Activated naive CD4-positive, alpha-beta T cell treated with anti-CD3 and anti-CD28 coated beads, Interleukin-2, amount 10 ng/mL, durations not matched to agents 7 days and 5 days (primary cell): ENCODE measurements around the gene TMPRSS13.

Source experiments
- CTCF ChIA-PET: fragments of 350-600 bp; sonication (Branson Sonifier 250); formaldehyde crosslinking; loops from one replicate; lab custom pipeline; 2021; ENCODE audit warnings: antibody characterized with exemption; lab: Charles Lee
- DNase-seq: peaks from one replicate; pipeline ENCODE4 v3.0.0-alpha.2; 2020
- H3K27ac Mint-ChIP-seq: one replicate; pipeline ENCODE4 v1.8.0; 2021; ENCODE audit warnings: mild to moderate bottlenecking, moderate library complexity, mixed read lengths
- H3K27me3 Mint-ChIP-seq: one replicate; pipeline ENCODE4 v1.8.0; 2021; ENCODE audit warnings: mild to moderate bottlenecking, mixed read lengths
- H3K36me3 Mint-ChIP-seq: one replicate; pipeline ENCODE4 v1.8.0; 2021; ENCODE audit warnings: mixed read lengths
- H3K4me1 Mint-ChIP-seq: one replicate; pipeline ENCODE4 v1.8.0; 2021; ENCODE audit warnings: mixed read lengths
- H3K4me3 Mint-ChIP-seq: one replicate; pipeline ENCODE4 v1.8.0; 2021; ENCODE audit warnings: mild to moderate bottlenecking, moderate library complexity, mixed read lengths
- H3K9me3 Mint-ChIP-seq: one replicate; pipeline ENCODE4 v1.8.0; 2021; ENCODE audit warnings: mixed read lengths

The TMPRSS13 gene

DNA sequence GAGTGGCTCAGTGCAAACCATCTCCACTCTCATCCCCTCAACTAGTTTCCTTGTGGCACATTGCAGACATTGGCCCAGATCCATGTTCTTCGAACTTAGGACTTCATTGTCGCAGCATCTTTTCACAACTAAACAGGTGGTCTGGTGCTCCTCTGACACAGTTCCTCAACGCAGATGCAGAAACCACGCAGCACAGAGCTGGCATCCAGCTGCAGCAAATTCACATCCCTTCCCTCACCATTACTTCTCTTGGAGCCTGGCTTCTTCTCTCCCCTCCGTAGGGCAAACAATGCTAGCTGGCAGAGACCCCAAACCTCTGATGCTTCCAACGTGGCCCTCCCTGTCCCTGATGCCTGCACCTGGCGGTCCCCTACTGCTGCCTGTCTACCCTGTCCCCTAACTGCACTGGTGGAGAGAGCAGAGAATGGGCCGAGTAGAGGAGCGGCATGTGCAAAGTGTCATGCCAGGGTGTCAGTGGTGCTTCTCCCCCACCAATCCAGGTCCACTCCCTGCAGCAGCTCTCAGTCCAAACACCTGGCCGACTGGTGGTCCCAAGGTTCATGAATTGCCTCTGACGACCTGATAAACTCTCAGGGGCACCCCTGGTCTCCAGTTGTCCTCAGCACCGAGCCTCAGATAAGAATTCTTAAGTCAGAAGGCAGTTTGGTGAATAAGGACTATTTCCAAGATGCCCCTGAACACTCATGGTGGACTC, 18.1 kb downstream of the TMPRSS13 start:
- CTCF ChIA-PET, result interaction anchor here (0.8 to 1.7 kb wide), 4 partner anchors 10 to 36 kb away, joined by 3 to 6 read pairs (median 3); no protein-coding TSS in a partner anchor
- Mint-ChIP-seq H3K27me3 (peaks cover 39% of the 10 kb centered on the region), H3K4me1 (peaks cover 8% of the 10 kb centered on the region), H3K9me3 (no peaks in the 10 kb centered on the region), H3K36me3 (no peaks in the 10 kb centered on the region), H3K4me3 (no peak overlapping the region), H3K27ac (no peak overlapping the region)
- peak; percentile 4 for DNase-seq

DNA sequence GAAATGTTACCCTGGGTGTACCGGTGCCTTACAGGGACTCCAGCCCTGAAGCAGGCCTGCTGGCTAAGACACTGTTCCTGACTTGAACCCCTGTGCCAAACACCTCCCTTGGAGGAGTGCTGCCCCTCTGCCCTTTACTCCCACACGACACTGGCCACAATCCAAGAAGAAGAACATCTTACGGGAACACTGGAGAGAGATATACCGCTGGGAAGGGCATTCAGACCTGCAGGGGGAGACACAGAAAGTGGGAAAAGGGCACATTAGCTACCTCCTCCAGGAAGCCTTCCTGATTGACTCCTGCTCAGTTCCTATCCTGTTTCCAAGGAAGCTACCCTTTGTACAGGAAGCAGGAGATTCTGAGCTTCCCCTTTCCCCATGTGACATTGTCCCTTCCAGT, 18.7 kb downstream of the TMPRSS13 start:
- peaks cover 39% of the 10 kb centered on the region for H3K27me3 Mint-ChIP-seq
- no peak overlapping the region for H3K4me3 Mint-ChIP-seq
- no peaks in the 10 kb centered on the region for H3K9me3 Mint-ChIP-seq
- no peak overlapping the region for H3K27ac Mint-ChIP-seq
- DNase-seq, result no peak
- peaks cover 8% of the 10 kb centered on the region for H3K4me1 Mint-ChIP-seq
- no peaks in the 10 kb centered on the region for H3K36me3 Mint-ChIP-seq
- CTCF ChIA-PET, result interaction anchor here (1.2 to 1.7 kb wide), 2 partner anchors 9 to 37 kb away, joined by 3 read pairs; no protein-coding TSS in a partner anchor

GRCh38 chr11:117909611-117910382, 19.4 kb downstream of the TMPRSS13 start:
- H3K36me3 Mint-ChIP-seq, result no peaks in the 10 kb centered on the region
- H3K27ac Mint-ChIP-seq, result no peak overlapping the region
- CTCF ChIA-PET, result interaction anchor here (1.2 to 1.7 kb wide), 2 partner anchors 8 to 37 kb away, joined by 3 read pairs; no protein-coding TSS in a partner anchor
- H3K4me1 Mint-ChIP-seq, result peaks cover 8% of the 10 kb centered on the region
- peaks cover 33% of the 10 kb centered on the region for H3K27me3 Mint-ChIP-seq
- H3K4me3 Mint-ChIP-seq, result no peak overlapping the region
- no peaks in the 10 kb centered on the region for H3K9me3 Mint-ChIP-seq
- peak; percentile 15 for DNase-seq

GRCh38 chr11:117908959-117909610, 20.1 kb downstream of the TMPRSS13 start:
- peak; percentile 15 for DNase-seq
- no peak overlapping the region for H3K27ac Mint-ChIP-seq
- peaks cover 8% of the 10 kb centered on the region for H3K4me1 Mint-ChIP-seq
- CTCF ChIA-PET, result interaction anchor here (1.4 to 2.0 kb wide), 2 partner anchors 38 to 87 kb away, joined by 5 to 9 read pairs; no protein-coding TSS in a partner anchor
- no peaks in the 10 kb centered on the region for H3K9me3 Mint-ChIP-seq
- H3K27me3 Mint-ChIP-seq, result peaks cover 31% of the 10 kb centered on the region
- no peaks in the 10 kb centered on the region for H3K36me3 Mint-ChIP-seq
- no peak overlapping the region for H3K4me3 Mint-ChIP-seq

GRCh38 chr11:117908109-117908895, 20.9 kb downstream of the TMPRSS13 start:
- Mint-ChIP-seq H3K4me1 (peaks cover 8% of the 10 kb centered on the region), H3K36me3 (no peaks in the 10 kb centered on the region), H3K9me3 (no peaks in the 10 kb centered on the region), H3K27me3 (peaks cover 30% of the 10 kb centered on the region), H3K4me3 (no peak overlapping the region), H3K27ac (no peak overlapping the region)
- DNase-seq, result peak; percentile 15
- CTCF ChIA-PET, result interaction anchor here (1.4 to 2.0 kb wide), 2 partner anchors 38 to 86 kb away, joined by 5 to 9 read pairs; no protein-coding TSS in a partner anchor

GRCh38 chr11:117907276-117908108, 21.7 kb downstream of the TMPRSS13 start:
- Mint-ChIP-seq H3K27me3 (peaks cover 30% of the 10 kb centered on the region), H3K4me3 (peak overlapping the region; percentile 11), H3K27ac (no peak overlapping the region), H3K9me3 (no peaks in the 10 kb centered on the region), H3K36me3 (no peaks in the 10 kb centered on the region), H3K4me1 (peaks cover 8% of the 10 kb centered on the region)
- CTCF ChIA-PET, result interaction anchor here (0.9 to 2.0 kb wide), 4 partner anchors 39 to 100 kb away, joined by 3 to 9 read pairs (median 6); no protein-coding TSS in a partner anchor
- DNase-seq, result peak; percentile 73

GRCh38 chr11:117906710-117907109, 22.5 kb downstream of the TMPRSS13 start:
- Mint-ChIP-seq H3K4me1 (peaks cover 8% of the 10 kb centered on the region), H3K27ac (no peak overlapping the region), H3K4me3 (no peak overlapping the region), H3K27me3 (peaks cover 33% of the 10 kb centered on the region), H3K9me3 (no peaks in the 10 kb centered on the region), H3K36me3 (no peaks in the 10 kb centered on the region)
- DNase-seq, result no peak
- CTCF ChIA-PET, result interaction anchor here (0.9 to 2.0 kb wide), 3 partner anchors 40 to 99 kb away, joined by 3 to 9 read pairs (median 6); no protein-coding TSS in a partner anchor

DNA sequence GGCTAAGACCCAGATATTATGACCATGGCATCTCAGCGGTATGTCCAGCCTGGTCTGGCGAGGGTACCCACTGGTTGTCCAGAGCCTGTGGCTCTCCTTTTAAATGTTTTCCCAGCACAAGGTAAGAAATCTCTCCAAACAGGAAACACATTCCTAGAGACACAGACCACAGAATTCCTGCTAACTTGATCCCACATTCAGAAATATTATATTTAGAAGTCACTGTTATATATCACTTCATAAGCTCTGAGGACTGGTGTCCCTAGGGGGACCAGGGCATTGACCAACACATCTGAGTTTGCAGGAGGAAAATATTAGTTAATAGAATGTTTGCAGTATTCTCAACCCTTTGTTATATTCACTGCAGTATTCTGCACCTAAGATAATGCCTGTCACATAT, 23.1 kb downstream of the TMPRSS13 start:
- no peaks in the 10 kb centered on the region for H3K36me3 Mint-ChIP-seq
- DNase-seq, result no peak
- CTCF ChIA-PET, result no interaction called here
- no peak overlapping the region for H3K4me3 Mint-ChIP-seq
- H3K4me1 Mint-ChIP-seq, result peaks cover 8% of the 10 kb centered on the region
- no peaks in the 10 kb centered on the region for H3K9me3 Mint-ChIP-seq
- no peak overlapping the region for H3K27ac Mint-ChIP-seq
- peaks cover 27% of the 10 kb centered on the region for H3K27me3 Mint-ChIP-seq

DNA sequence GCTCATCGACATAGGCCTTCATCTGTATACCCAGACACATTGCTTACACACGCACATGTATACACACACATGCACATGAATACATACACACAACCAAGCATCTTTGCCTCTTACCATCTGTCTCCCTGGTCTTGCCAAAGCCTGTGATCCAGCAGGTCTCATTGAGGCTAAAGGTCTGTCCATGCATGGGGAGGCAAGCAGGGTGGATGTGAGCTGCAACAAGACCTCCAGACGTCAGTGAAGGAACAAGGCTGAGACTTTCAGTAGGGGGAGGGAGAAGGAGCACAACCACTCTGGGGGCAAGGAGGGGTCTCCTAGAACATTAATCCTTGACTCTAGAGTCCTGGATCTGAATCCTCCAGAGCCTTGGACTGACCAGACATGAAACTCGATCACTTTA, 23.7 kb downstream of the TMPRSS13 start:
- H3K27ac Mint-ChIP-seq, result no peak overlapping the region

GRCh38 chr11:117903505-117904382, 25.5 kb downstream of the TMPRSS13 start:
- CTCF ChIA-PET, result interaction anchor here (0.6 to 2.1 kb wide), 13 partner anchors 10 to 150 kb away, joined by 3 to 13 read pairs (median 5); no protein-coding TSS in a partner anchor

More for the DNA sequence above, 23.7 kb downstream of the TMPRSS13 start:
- Mint-ChIP-seq H3K4me1 (peaks cover 8% of the 10 kb centered on the region), H3K36me3 (no peaks in the 10 kb centered on the region), H3K9me3 (no peaks in the 10 kb centered on the region), H3K27me3 (peaks cover 27% of the 10 kb centered on the region), H3K4me3 (no peak overlapping the region)
- CTCF ChIA-PET, result interaction anchor here (0.9 to 1.9 kb wide), 5 partner anchors 41 to 148 kb away, joined by 3 to 12 read pairs (median 5); no protein-coding TSS in a partner anchor
- DNase-seq, result no peak

DNA sequence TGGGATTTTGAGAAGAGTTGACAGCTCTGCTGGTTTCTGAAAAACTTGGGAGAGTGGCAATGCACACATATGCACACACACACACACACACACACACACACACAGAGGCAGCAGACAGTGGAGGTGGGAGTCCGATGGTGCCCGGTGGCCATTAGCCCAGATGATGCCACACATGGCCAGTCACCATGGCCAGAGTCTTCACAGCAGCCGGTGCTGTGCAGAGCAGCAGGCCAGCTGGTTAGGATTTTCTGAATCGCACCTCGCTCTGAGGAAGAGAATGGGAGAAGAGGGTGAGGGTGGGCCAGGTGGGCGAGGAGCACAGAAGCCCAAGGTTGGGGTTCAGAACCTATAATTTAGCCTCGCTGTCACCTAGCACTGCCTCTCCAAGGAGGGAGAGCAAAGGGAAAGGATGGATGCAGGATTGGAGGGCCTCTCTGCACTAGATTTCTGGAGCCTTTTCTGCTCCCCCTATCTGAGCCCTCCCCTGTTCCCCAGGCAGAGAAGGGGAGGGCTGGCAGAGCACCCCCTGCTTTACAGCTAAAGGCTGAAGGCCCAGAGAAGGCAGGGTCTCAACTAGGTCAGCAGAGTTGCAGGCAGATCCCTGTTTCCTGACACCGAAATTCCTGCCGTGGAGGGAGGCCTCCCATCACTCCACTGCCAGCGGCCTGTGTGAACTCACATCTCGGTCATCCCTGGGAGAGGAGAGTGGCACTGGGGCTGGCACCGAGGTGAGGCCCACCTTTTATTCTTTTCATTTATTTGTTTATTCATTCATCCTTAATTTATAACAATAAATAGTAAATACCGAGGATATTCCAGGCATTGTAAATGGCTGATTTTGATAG, 27.0 kb downstream of the TMPRSS13 start:
- H3K36me3 Mint-ChIP-seq, result no peaks in the 10 kb centered on the region
- no peak overlapping the region for H3K27ac Mint-ChIP-seq
- no peak overlapping the region for H3K4me3 Mint-ChIP-seq
- no peak for DNase-seq
- H3K4me1 Mint-ChIP-seq, result peaks cover 5% of the 10 kb centered on the region
- CTCF ChIA-PET, result interaction anchor here (1.3 to 1.5 kb wide), 3 partner anchors 8 to 79 kb away, joined by 3 to 5 read pairs (median 3); no protein-coding TSS in a partner anchor
- H3K27me3 Mint-ChIP-seq, result peaks cover 44% of the 10 kb centered on the region
- no peaks in the 10 kb centered on the region for H3K9me3 Mint-ChIP-seq

More at GRCh38 chr11:117903505-117904382, 25.5 kb downstream of the TMPRSS13 start:
- Mint-ChIP-seq H3K4me1 (peaks cover 13% of the 10 kb centered on the region), H3K27me3 (peaks cover 40% of the 10 kb centered on the region), H3K36me3 (no peaks in the 10 kb centered on the region), H3K9me3 (no peaks in the 10 kb centered on the region), H3K27ac (no peak overlapping the region), H3K4me3 (no peak overlapping the region)
- DNase-seq, result peak; percentile 13
